Fibroblast of lung (primary cell): ENCODE data around the gene MPC2.

Experiments used
- CTCF ChIP-seq, 2 donors: IDR thresholded peaks in 1 of 2; conservative IDR thresholded peaks in 1 of 2; 1 replicate in 1 of 2; 2 replicates in 1 of 2; pipeline ENCODE4 v1.5.1; 2011 to 2012; ENCODE audit warnings: low read length in 2 of 2, control low read depth in 1 of 2, inconsistent platforms in 1 of 2, low read depth in 1 of 2, mild to moderate bottlenecking in 1 of 2
- EZH2 ChIP-seq: IDR thresholded peaks from 2 replicates; pipeline ENCODE4 v1.5.1; 2012; ENCODE audit warnings: low read length, control low read depth, mild to moderate bottlenecking; ENCODE audit errors: missing control alignments

DNA sequence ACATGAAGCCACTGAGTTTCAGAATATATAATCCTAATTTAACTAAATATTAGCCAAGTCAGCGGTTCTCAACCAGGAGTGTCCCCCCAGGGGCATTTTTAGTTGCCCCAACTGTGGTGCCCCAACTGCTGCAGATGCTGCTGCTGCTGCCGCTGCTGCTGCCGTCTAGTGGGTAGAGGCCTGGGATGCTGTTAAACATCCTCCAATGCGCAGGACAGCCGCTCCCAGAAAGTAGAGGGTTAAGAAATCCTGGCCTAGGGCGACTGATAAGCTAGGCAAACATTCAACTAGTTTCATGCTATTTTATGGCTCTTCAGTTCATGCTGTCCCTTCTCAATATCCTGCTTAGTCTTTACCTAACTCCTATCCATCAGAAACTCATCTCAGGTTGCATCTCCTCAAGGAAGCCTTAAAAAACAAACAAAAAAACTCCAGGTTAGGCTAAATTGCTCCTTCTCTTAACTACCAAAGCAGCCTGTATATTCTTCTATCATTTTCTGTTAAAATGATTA lies 10.3 kb downstream of the MPC2 start:
- no peak for TF ChIP-seq CTCF (conservative IDR thresholded peaks at IDR 0.05 in 1 of 2, IDR thresholded peaks at IDR 0.05 in 1 of 2; ENCODE audit: low read depth in 1 of 2, low read length in 2 of 2)
- TF ChIP-seq EZH2: no peak
